Subcutaneous abdominal adipose tissue (tissue), 5 donors: ENCODE data around the gene PFKFB2.

Experiments used
- H3K27ac ChIP-seq: one replicate; pipeline ENCODE4 v1.7.0; 2013; ENCODE audit warnings: low read depth, mild to moderate bottlenecking, inconsistent platforms, low read length, moderate library complexity
- H3K27me3 ChIP-seq, 5 donors: one replicate each; pipeline ENCODE4 v1.7.0; 2013; ENCODE audit warnings: low read length in 5 of 5, inconsistent platforms in 1 of 5; ENCODE audit not compliant: control insufficient read depth in 5 of 5, insufficient read depth in 4 of 5
- H3K36me3 ChIP-seq, 5 donors: one replicate each; pipeline ENCODE4 v1.7.0; 2013; ENCODE audit warnings: low read length in 5 of 5; ENCODE audit not compliant: control insufficient read depth in 5 of 5, insufficient read depth in 5 of 5
- H3K4me1 ChIP-seq, 5 donors: one replicate each; pipeline ENCODE4 v1.7.0; 2013; ENCODE audit warnings: low read length in 5 of 5, mild to moderate bottlenecking in 3 of 5, moderate library complexity in 1 of 5; ENCODE audit not compliant: control insufficient read depth in 5 of 5, insufficient read depth in 5 of 5
- H3K4me3 ChIP-seq, 5 donors: one replicate each; pipeline ENCODE4 v1.7.0; 2013; ENCODE audit warnings: low read length in 5 of 5, low read depth in 1 of 5
- H3K9ac ChIP-seq, 5 donors: one replicate each; pipeline ENCODE4 v1.7.0; 2013; ENCODE audit warnings: low read length in 5 of 5, mild to moderate bottlenecking in 4 of 5, moderate library complexity in 3 of 5
- H3K9me3 ChIP-seq, 5 donors: one replicate each; pipeline ENCODE4 v1.7.0; 2013; ENCODE audit warnings: low read length in 5 of 5; ENCODE audit not compliant: control insufficient read depth in 5 of 5
- donor health status: healthy.
- donor health status: healthy.
- donor health status: healthy.
- donor health status: healthy.
- donor health status: healthy.

PFKFB2 gene

GRCh38 chr1:207021139-207021861, 31.8 kb upstream of the PFKFB2 start:
- H3K9me3 ChIP-seq = no peaks in the 10 kb centered on the region
- no peaks in the 10 kb centered on the region for H3K27me3 ChIP-seq
- H3K4me1 ChIP-seq = peaks cover 0 to 25% (median 12%) of the 10 kb centered on the region in 5 donors
- H3K9ac ChIP-seq = no peak overlapping the region
- H3K36me3 ChIP-seq = no peaks in the 10 kb centered on the region
- H3K4me3 ChIP-seq = no peak overlapping the region
- no peak overlapping the region for H3K27ac ChIP-seq

GRCh38 chr1:207021876-207022596, 31.0 kb upstream of the PFKFB2 start:
- H3K27ac ChIP-seq = no peak overlapping the region

DNA sequence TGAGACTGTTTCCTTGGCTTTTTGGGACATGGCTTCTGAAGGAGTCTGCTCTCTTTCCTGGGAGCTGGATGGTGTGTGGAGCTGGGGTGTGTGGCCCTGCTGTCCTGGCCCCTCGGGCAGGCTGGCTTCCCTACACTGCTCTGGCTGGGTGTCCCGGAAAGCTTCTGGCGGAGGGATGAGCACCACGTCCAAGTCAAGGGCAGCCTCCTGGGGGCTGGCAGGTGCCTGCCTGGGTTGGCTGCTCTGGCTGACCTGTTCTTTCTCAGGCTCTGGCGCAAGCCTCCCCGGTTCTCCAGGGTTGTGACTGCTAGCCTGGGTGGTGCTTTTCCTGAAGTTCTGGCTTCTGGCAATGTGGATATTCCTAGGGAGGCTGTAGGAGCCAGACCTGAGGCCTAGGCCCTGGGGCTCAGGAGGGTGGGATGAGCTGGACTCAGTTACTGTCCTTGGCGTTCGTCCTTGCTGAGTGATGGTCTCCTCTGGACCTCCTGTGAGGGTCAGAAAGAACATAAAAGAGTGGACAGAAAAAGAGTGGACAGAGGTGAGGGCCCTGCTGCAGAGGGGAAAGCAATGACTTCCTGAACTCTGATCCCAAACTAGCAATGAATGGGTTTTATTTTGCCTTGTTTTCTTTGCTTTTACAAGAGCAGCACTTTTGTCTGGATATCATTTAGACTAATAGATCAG, 29.9 kb upstream of the PFKFB2 start:
- Histone ChIP-seq H3K4me1 (peaks cover 0 to 25% (median 12%) of the 10 kb centered on the region in 5 donors), H3K36me3 (no peaks in the 10 kb centered on the region), H3K9me3 (no peaks in the 10 kb centered on the region), H3K9ac (no peak overlapping the region), H3K27ac (no peak overlapping the region), H3K4me3 (no peak overlapping the region), H3K27me3 (no peaks in the 10 kb centered on the region)

More at GRCh38 chr1:207021876-207022596, 31.0 kb upstream of the PFKFB2 start:
- no peak overlapping the region for H3K9ac ChIP-seq
- H3K4me3 ChIP-seq = no peak overlapping the region
- H3K27me3 ChIP-seq = no peaks in the 10 kb centered on the region
- no peaks in the 10 kb centered on the region for H3K36me3 ChIP-seq
- H3K4me1 ChIP-seq = peaks cover 0 to 25% (median 12%) of the 10 kb centered on the region in 5 donors
- H3K9me3 ChIP-seq = no peaks in the 10 kb centered on the region

DNA sequence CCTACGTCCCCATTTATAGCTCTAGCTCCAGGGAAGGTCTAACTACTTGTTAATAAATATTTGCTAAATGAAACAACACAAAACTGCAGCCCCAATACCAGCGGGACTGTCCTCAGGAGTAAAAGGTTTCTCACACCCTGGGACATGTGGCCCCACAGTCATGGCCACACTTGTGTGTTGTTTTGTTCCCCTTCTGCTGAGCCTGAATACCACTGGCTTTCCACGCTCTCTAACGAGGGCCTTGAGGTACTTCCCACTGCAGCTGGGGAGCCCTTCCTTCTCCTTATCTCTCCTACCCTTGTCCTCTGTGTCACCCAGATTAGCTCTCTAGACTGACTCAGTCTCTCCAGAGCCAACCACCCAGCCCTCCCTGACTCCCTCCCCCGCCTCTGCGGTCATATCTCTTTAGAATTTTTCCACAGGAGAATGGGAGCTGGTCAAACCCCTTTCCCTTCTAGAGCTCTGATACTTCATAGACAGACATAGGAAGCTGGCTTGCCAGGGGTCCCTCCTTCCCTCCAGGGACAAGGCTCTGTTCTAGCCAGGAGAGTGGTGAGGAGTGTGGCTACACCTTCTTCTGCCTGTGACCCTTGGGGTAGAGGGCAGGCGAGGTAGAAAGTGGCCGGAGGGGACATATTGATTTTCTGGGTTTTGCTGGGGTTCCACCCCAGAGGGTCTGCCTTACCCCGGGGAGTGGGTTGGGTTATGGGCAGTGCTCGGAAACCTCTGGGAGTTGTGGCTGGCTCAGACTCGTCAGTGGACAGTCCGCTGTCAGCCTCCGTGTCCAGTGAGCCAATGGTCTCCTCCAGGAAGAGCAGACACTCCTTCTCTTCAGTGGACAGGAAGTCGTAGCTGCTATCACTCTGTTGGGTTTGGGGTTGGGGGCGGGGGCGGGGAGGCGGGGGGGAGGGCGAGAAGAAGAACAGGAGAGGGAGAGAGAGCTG, 28.6 kb upstream of the PFKFB2 start:
- Histone ChIP-seq H3K36me3 (no peaks in the 10 kb centered on the region), H3K4me3 (no peak overlapping the region), H3K9me3 (no peaks in the 10 kb centered on the region), H3K27ac (no peak overlapping the region), H3K9ac (no peak overlapping the region), H3K4me1 (peaks cover 0 to 23% (median 12%) of the 10 kb centered on the region in 5 donors), H3K27me3 (no peaks in the 10 kb centered on the region)

DNA sequence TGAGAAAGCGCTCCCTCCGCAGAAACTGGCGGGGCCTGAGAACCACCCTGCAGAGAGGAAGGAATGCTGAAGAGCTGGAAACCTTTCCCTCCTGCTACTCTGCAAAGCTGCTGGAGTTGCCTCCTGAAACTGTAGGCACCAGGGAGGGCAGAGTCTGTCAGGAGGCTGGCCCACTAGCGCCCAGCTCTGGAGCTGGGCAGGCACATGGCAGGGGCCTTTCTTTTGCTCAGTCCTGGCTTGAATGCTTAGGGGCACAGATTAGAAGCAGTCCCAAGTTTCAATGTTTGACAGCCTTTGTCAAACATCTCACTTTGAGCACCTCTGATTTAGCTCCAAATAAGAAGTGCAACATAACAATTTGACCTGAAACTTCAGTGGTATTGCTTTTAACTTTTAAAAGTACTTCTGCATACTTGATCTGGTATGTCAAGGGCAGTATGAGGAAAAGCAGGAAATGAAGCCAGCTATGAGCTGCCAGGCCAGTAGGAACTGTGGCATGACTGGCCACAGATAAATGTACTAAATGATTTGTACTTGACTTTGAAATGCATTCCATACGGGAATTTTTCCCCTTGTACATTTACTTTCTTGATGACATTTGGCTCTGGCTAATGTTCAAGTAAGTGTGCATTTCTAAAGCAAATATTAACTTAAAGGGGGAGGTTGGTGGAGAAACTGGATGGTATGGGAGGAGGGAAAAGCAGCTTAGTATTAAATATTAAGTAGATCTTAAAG, 27.8 kb upstream of the PFKFB2 start:
- H3K4me1 ChIP-seq = peaks cover 0 to 23% (median 12%) of the 10 kb centered on the region in 5 donors
- no peaks in the 10 kb centered on the region for H3K9me3 ChIP-seq
- peaks cover 0 to 5% (median 0%) of the 10 kb centered on the region in 5 donors for H3K27me3 ChIP-seq
- no peak overlapping the region for H3K27ac ChIP-seq
- no peaks in the 10 kb centered on the region for H3K36me3 ChIP-seq
- H3K4me3 ChIP-seq = no peak overlapping the region
- H3K9ac ChIP-seq = no peak overlapping the region

- Histone ChIP-seq H3K27me3 (peaks cover 0 to 5% (median 0%) of the 10 kb centered on the region in 5 donors), H3K36me3 (no peaks in the 10 kb centered on the region), H3K27ac (no peak overlapping the region), H3K9me3 (no peaks in the 10 kb centered on the region), H3K4me1 (peaks cover 0 to 23% (median 12%) of the 10 kb centered on the region in 5 donors), H3K9ac (no peak overlapping the region), H3K4me3 (no peak overlapping the region)
Measured at GRCh38 chr1:207026104-207026534, 27.0 kb upstream of the PFKFB2 start.

- no peak overlapping the region for H3K9ac ChIP-seq
- H3K4me1 ChIP-seq = peaks cover 0 to 23% (median 9%) of the 10 kb centered on the region in 5 donors
- H3K27me3 ChIP-seq = peaks cover 0 to 5% (median under 1%) of the 10 kb centered on the region in 5 donors
- H3K4me3 ChIP-seq = no peak overlapping the region
- no peak overlapping the region for H3K27ac ChIP-seq
- no peaks in the 10 kb centered on the region for H3K9me3 ChIP-seq
- no peaks in the 10 kb centered on the region for H3K36me3 ChIP-seq
Measured at GRCh38 chr1:207027206-207027777, 25.8 kb upstream of the PFKFB2 start.

DNA sequence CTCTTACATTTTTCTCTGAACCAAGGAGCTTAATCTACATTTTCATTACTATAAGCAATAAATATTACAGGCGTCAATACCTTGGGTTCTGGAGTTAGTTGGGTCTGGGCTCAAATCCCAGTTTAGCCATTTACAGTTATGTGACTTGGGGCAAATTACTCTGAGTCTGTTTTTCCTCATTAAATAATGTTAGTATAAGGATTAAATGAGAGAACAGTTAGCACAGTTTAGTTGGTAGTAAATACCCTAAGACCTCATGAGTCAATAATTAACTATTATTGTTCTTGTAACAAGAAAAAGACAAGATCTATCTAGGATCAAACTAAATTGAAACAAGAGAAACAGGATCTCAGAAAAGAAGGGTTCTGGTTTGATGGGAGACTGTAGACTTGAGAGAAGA, 25.2 kb upstream of the PFKFB2 start:
- Histone ChIP-seq H3K4me1 (peaks cover 0 to 22% (median 9%) of the 10 kb centered on the region in 5 donors), H3K9me3 (no peaks in the 10 kb centered on the region), H3K4me3 (no peak overlapping the region), H3K36me3 (no peaks in the 10 kb centered on the region), H3K9ac (no peak overlapping the region), H3K27ac (no peak overlapping the region), H3K27me3 (peaks cover 0 to 6% (median 6%) of the 10 kb centered on the region in 5 donors)
